ENCODE measurements around the gene FAM89B. TPM values are rescaled to one million over a fixed set of nuclear protein-coding genes. Genes with fewer than 3 reads are reported as not detected.

The FAM89B gene
- total and polyA plus RNA-seq, 2 donors (not counting 3 experiments of a cell fraction or from before 2014, with no cell fraction given) = 63.1 to 153 TPM

- H2AFZ ChIP-seq (ENCODE audit: low read depth, low read length) = no peak overlapping the region
- H3K36me3 ChIP-seq (ENCODE audit: control insufficient read depth in 2 of 2, extremely low read depth in 1 of 2, insufficient read depth in 2 of 2, low read length in 2 of 2) = no peaks in the 10 kb centered on the region
- dilution Hi-C loops (cut with MboI; ENCODE audit: extremely low pct_ligation_motif_present, low sequenced_read_pairs) = no loop called here
- H3K79me2 ChIP-seq (ENCODE audit: control insufficient read depth, insufficient read depth, low read length) = no peaks in the 10 kb centered on the region
- H3K4me2 ChIP-seq (ENCODE audit: insufficient read depth, low read length) = no peak overlapping the region
- H3K9me1 ChIP-seq (replicated peaks; ENCODE audit: control insufficient read depth, extremely low read depth, insufficient read depth, low read length) = no peaks in the 10 kb centered on the region
- BruUV-seq (replicated peaks) = no TSS peak
- H3K4me3 ChIP-seq (replicated peaks in 1 of 3; ENCODE audit: insufficient read depth in 1 of 3, low read depth in 1 of 3, low read length in 3 of 3) = no peak overlapping the region
- no peaks in the 10 kb centered on the region for H3K9me3 ChIP-seq (replicated peaks; ENCODE audit: control insufficient read depth, insufficient read depth, low read length)
- no peak for TF ChIP-seq POLR2A (IDR thresholded peaks at IDR 0.05; ENCODE audit: low read depth, low read length)
- TF ChIP-seq EZH2 (IDR thresholded peaks at IDR 0.05; ENCODE audit: borderline replicate concordance, low read depth, low read length, severe bottlenecking) = no peak
- no peak for TF ChIP-seq MAX (IDR thresholded peaks at IDR 0.05; ENCODE audit: insufficient read depth, insufficient read length)
- TF ChIP-seq GATA2 (IDR thresholded peaks at IDR 0.05; ENCODE audit: insufficient read depth, insufficient read length, low read depth, low read length) = no peak
- no peak for TF ChIP-seq JUN (IDR thresholded peaks at IDR 0.05; ENCODE audit: borderline replicate concordance, insufficient read depth, insufficient read length, low read depth)
- no peak for TF ChIP-seq MYC (IDR thresholded peaks at IDR 0.05; ENCODE audit: low read depth, low read length)
- TF ChIP-seq POLR2AphosphoS5 (IDR thresholded peaks at IDR 0.05; ENCODE audit: insufficient read depth, low read depth, low read length) = no peak
- TF ChIP-seq FOS (IDR thresholded peaks at IDR 0.05; ENCODE audit: borderline replicate concordance, insufficient read depth, low read length) = no peak
- TF ChIP-seq CTCF (IDR thresholded peaks at IDR 0.05; ENCODE audit: extremely low read depth in 1 of 2, insufficient read depth in 1 of 2, low read depth in 1 of 2, low read length in 2 of 2) = no peak
- ChIA-PET POLR2A (no interaction called here), CTCF (interaction anchor here (0.9 to 2.8 kb wide), 3 partner anchors 8 to 31 kb away, joined by 3 to 18 read pairs (median 3); no protein-coding TSS in a partner anchor)
- no peaks in the 10 kb centered on the region for H3K4me1 ChIP-seq (ENCODE audit: control insufficient read depth, extremely low read depth, insufficient read depth, low read length)
- FAIRE-seq = no peak
- no peak overlapping the region for H3K27ac ChIP-seq (ENCODE audit: insufficient read depth, low read depth, low read length)
- H4K20me1 ChIP-seq (replicated peaks; ENCODE audit: control insufficient read depth, extremely low read depth, insufficient read depth, low read length) = no peaks in the 10 kb centered on the region
- intact Hi-C loops (cut with micrococcal nuclease) = no loop called here
- H3K9ac ChIP-seq (replicated peaks; ENCODE audit: extremely low read depth, insufficient read depth, low read length) = no peak overlapping the region
- no peaks in the 10 kb centered on the region for H3K27me3 ChIP-seq (ENCODE audit: control insufficient read depth in 2 of 2, insufficient read depth in 2 of 2, low read length in 2 of 2)
- no peak for DNase-seq (ENCODE audit: low read depth, low spot score)
Measured at GRCh38 chr11:65583589-65583988, 11.3 kb downstream of the FAM89B start.

Data from endothelial cell of umbilical vein (primary cell).